K562 (cell line): ENCODE data around the gene PGBD1. TPM values are rescaled to one million over a fixed set of nuclear protein-coding genes. Genes with fewer than 3 reads are reported as not detected.

Source experiments
- ARHGAP35 ChIP-seq: fragments of 450-650 bp; IDR thresholded peaks from 2 replicates; pipeline ENCODE4 v1.6.1; 2018; ENCODE audit not compliant: partially characterized antibody
- ARNT ChIP-seq, 2 experiments: fragments of 450-650 bp; IDR thresholded peaks; 2 replicates each; pipeline ENCODE4 v1.6.1; 2016; ENCODE audit warnings: mild to moderate bottlenecking in 1 of 2
- CREB5 ChIP-seq: fragments of 250-450 bp; sonication (Bioruptor Pico); IDR thresholded peaks from 2 replicates; pipeline ENCODE4 v1.5.0; 2020; ENCODE audit warnings: mild to moderate bottlenecking
- E2F4 ChIP-seq: sonication (generic); formaldehyde crosslinking; IDR thresholded peaks from 2 replicates; pipeline ENCODE4 v1.8.0; 2022; ENCODE audit warnings: mild to moderate bottlenecking, low read depth, missing genetic modification reagents
- ELF1 ChIP-seq: fragments of 200-800 bp; sonication (Bioruptor generic); IDR thresholded peaks from 2 replicates; pipeline ENCODE4 v1.6.1; 2016; ENCODE audit warnings: missing genetic modification characterization, missing compliant biosample characterization
- FOXJ2 ChIP-seq: fragments of 200-800 bp; sonication (Bioruptor generic); IDR thresholded peaks from 2 replicates; pipeline ENCODE4 v1.6.1; 2016; ENCODE audit warnings: missing genetic modification characterization, missing compliant biosample characterization
- HEY1 ChIP-seq: fragments of 250-450 bp; sonication (Bioruptor Pico); IDR thresholded peaks from 2 replicates; pipeline ENCODE4 v1.5.0; 2020; ENCODE audit warnings: mild to moderate bottlenecking, moderate library complexity, borderline replicate concordance
- HNRNPK ChIP-seq: fragments of 200-400 bp; formaldehyde crosslinking; IDR thresholded peaks from one replicate; pipeline ENCODE4 v1.6.1; 2018; ENCODE audit warnings: mild to moderate bottlenecking, low read depth, low read length; ENCODE audit not compliant: poor library complexity, severe bottlenecking
- MTA2 ChIP-seq: fragments of 450-650 bp; IDR thresholded peaks from 2 replicates; pipeline ENCODE4 v1.6.1; 2016; ENCODE audit warnings: low read depth
- NBN ChIP-seq: fragments of 450-650 bp; IDR thresholded peaks from 2 replicates; pipeline ENCODE4 v1.6.1; 2016; ENCODE audit warnings: low read depth, mild to moderate bottlenecking
- NCOA4 ChIP-seq: fragments of 450-650 bp; IDR thresholded peaks from 2 replicates; pipeline ENCODE4 v1.6.1; 2018; ENCODE audit warnings: mild to moderate bottlenecking; ENCODE audit not compliant: partially characterized antibody
- NFE2L1 ChIP-seq: fragments of 450-650 bp; IDR thresholded peaks from 2 replicates; pipeline ENCODE4 v1.6.1; 2016; ENCODE audit warnings: missing genetic modification characterization, low read depth, mild to moderate bottlenecking, missing compliant biosample characterization, moderate library complexity, borderline replicate concordance
- NKRF ChIP-seq: fragments of 450-650 bp; IDR thresholded peaks from 2 replicates; pipeline ENCODE4 v1.6.1; 2016; ENCODE audit warnings: borderline replicate concordance
- RAD51 ChIP-seq: fragments of 450-650 bp; IDR thresholded peaks from 2 replicates; pipeline ENCODE4 v1.7.1; 2016; ENCODE audit warnings: low read depth, mild to moderate bottlenecking, borderline replicate concordance
- RFX7 ChIP-seq: fragments of 250-450 bp; sonication (Bioruptor Pico); IDR thresholded peaks from 2 replicates; pipeline ENCODE4 v1.5.1; 2021; ENCODE audit warnings: mild to moderate bottlenecking
- SMAD3 ChIP-seq: fragments of 450-650 bp; formaldehyde crosslinking; conservative IDR thresholded peaks from 2 replicates; pipeline ENCODE4 v1.4.0; 2020; ENCODE audit warnings: mild to moderate bottlenecking
- SOX6 ChIP-seq: fragments of 450-650 bp; IDR thresholded peaks from 2 replicates; pipeline ENCODE4 v1.6.1; 2014; ENCODE audit warnings: mild to moderate bottlenecking
- TEAD1 ChIP-seq, 2 experiments: fragments of 450-650 bp in 1 of 2; sonication (generic) in 1 of 2; formaldehyde crosslinking; IDR thresholded peaks; 2 replicates each; pipeline versions ENCODE4 v1.4.0 to v1.8.0; 2020 to 2022; ENCODE audit warnings: mild to moderate bottlenecking in 2 of 2, missing genetic modification reagents in 1 of 2
- TFE3 ChIP-seq: fragments of 450-650 bp; formaldehyde crosslinking; IDR thresholded peaks from 2 replicates; pipeline ENCODE4 v1.4.0; 2020; ENCODE audit warnings: mild to moderate bottlenecking, mixed read lengths
- TOE1 ChIP-seq, 2 experiments: fragments of 450-650 bp in 1 of 2; sonication (generic) in 1 of 2; formaldehyde crosslinking in 1 of 2; IDR thresholded peaks; 2 replicates each; pipeline versions ENCODE4 v1.7.1 to v1.8.0; 2016 to 2022; ENCODE audit warnings: borderline replicate concordance in 2 of 2, mild to moderate bottlenecking in 2 of 2, antibody characterized with exemption in 1 of 2, inconsistent platforms in 1 of 2, low read depth in 1 of 2, missing genetic modification reagents in 1 of 2, moderate library complexity in 1 of 2
- ZFP36 ChIP-seq: fragments of 150-350 bp; IDR thresholded peaks from 2 replicates; pipeline ENCODE4 v1.6.1; 2018; ENCODE audit warnings: low read length, low read depth; ENCODE audit not compliant: partially characterized antibody
- ZNF431 ChIP-seq: sonication (generic); formaldehyde crosslinking; IDR thresholded peaks from 2 replicates; pipeline ENCODE4 v1.8.0; 2022; ENCODE audit warnings: mild to moderate bottlenecking, missing genetic modification reagents
- ZNF551 ChIP-seq: fragments of 250-450 bp; sonication (Bioruptor Pico); IDR thresholded peaks from 2 replicates; pipeline ENCODE4 v1.5.0; 2021; ENCODE audit warnings: mild to moderate bottlenecking, moderate library complexity
- ZNF780A ChIP-seq: fragments of 250-450 bp; sonication (Bioruptor Pico); IDR thresholded peaks from 2 replicates; pipeline ENCODE4 v1.5.0; 2021; ENCODE audit warnings: mild to moderate bottlenecking
- polyA plus RNA-seq, 8 experiments: library from polyadenylated mRNA; depleted of rRNA in 4 of 8; stranded (reverse) in 5 of 8; unstranded in 3 of 8; fragments of >200 nt; fragmentation: Nextera tagmentation in 2 of 8; fragmentation: Illumina TruSeq in 1 of 8; extraction: Ambion mirVana in 2 of 8; extraction: Trizol in 1 of 8; gene quantifications; 2 replicates each; pipeline versions ENCODE4 v1.2.1 to v1.2.3, GENCODE V29; 2011 to 2014; ENCODE audit warnings: inconsistent platforms in 1 of 8, missing spikeins in 1 of 8
- total RNA-seq, 7 experiments: library from RNA; depleted of rRNA in 6 of 7; stranded (reverse); fragments of >200 nt in 6 of 7; fragmentation: Illumina TruSeq in 2 of 7; extraction: Trizol in 2 of 7; gene quantifications; 2 replicates each; pipeline versions ENCODE4 v1.2.1 to v1.2.3, GENCODE V29; 2011 to 2021; ENCODE audit warnings: low replicate concordance in 1 of 7

Gene PGBD1
- total and polyA plus RNA-seq, 9 of the 15 experiments (the other 6 are each of a cell fraction or from before 2014, with no cell fraction given): 3.3 to 9.0 (median 7.3) TPM

- TF ChIP-seq TFE3 (CRISPR knock-in tag) (no peak), CREB5 (CRISPR knock-in tag) (no peak), SMAD3 (peak; percentile 88), ZNF431 (no peak), ARHGAP35 (no peak), E2F4 (CRISPR knock-in tag) (no peak), RAD51 (no peak), HNRNPK (no peak), ELF1 (tag) (no peak; the same call in 1 of the 2 replicates), HEY1 (CRISPR knock-in tag) (peak; percentile 86), NFE2L1 (tag) (no peak), ZNF780A (CRISPR knock-in tag) (no peak), TEAD1 (CRISPR knock-in tag; IDR thresholded peaks at IDR 0.05) (peak in 1 of 2 experiments; percentile 72; a peak in 2 of 4 replicates), ZNF551 (CRISPR knock-in tag) (no peak), ARNT (IDR thresholded peaks at IDR 0.05) (peak; percentile 45 to 90), MTA2 (peak; percentile 97), FOXJ2 (tag) (peak; percentile 92), ZFP36 (peak; percentile 4), NCOA4 (peak; percentile 57), TOE1 (IDR thresholded peaks at IDR 0.05; ENCODE audit: borderline replicate concordance) (no peak), TOE1 (CRISPR knock-in tag; IDR thresholded peaks at IDR 0.05; ENCODE audit: borderline replicate concordance, low read depth) (no peak), RFX7 (CRISPR knock-in tag) (no peak), SOX6 (peak; percentile 97), NBN (peak; percentile 17), NKRF (no peak)
Measured at GRCh38 chr6:28335040-28335563, 53.7 kb downstream of the PGBD1 start (continued).
